ENCODE data around the gene ZNF22. TPM values are rescaled to one million over a fixed set of nuclear protein-coding genes. Genes with fewer than 3 reads are reported as not detected.

The ZNF22 gene
- total and polyA plus RNA-seq, 8 donors, result 12.6 to 21.8 (median 19.4) TPM

DNA sequence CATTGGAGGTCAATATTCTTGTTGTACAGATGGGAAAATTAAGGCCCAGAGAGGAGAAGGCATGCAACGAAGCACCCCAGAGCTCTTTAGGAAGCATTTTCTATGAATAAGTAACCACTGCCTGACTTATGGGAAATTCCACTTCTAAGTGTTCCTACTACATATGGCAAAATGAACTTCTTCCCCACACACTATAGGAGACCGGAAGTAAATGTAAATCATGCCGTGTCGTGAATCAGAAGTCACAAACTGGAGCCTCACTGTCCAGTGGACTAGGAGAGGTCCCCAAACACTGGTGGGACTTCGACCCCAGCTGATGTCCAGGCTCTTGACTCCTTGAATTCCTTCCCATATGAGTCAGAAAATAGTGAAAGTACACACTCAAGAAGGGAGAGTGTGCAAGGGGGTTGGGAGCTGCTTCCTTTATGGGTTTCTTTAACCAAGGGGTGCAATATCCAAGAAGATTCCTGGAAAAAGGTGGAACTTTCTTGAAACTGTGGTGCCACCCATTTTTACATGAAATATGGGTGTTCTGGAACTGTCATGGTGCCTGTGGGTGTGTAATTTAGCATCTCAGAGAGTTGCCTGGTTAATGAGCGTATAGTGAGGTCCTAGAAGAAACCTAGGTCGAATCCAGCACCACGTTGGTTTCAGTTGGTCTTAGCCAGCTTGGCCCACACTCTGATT, 34.5 kb upstream of the ZNF22 start:
- WGBS, 2 donors, result 76 to 81% methylated on average over 8 of the region's 8 CpGs
- DNase-seq, result peak in 1 of 6 donors; percentile 14
- Histone ChIP-seq H3K36me3 (peaks cover 0 to 10% (median 0%) of the 10 kb centered on the region in 3 donors), H3K4me3 (no peak overlapping the region), H3K27me3 (no peaks in the 10 kb centered on the region), H3K4me1 (peaks cover 4 to 37% (median 13%) of the 10 kb centered on the region in 3 donors), H3K27ac (peak overlapping the region in 2 of 4 donors; percentile 10 to 92), H3K9me3 (no peaks in the 10 kb centered on the region)
- ATAC-seq, result no peak
- TF ChIP-seq, protein P1, sequence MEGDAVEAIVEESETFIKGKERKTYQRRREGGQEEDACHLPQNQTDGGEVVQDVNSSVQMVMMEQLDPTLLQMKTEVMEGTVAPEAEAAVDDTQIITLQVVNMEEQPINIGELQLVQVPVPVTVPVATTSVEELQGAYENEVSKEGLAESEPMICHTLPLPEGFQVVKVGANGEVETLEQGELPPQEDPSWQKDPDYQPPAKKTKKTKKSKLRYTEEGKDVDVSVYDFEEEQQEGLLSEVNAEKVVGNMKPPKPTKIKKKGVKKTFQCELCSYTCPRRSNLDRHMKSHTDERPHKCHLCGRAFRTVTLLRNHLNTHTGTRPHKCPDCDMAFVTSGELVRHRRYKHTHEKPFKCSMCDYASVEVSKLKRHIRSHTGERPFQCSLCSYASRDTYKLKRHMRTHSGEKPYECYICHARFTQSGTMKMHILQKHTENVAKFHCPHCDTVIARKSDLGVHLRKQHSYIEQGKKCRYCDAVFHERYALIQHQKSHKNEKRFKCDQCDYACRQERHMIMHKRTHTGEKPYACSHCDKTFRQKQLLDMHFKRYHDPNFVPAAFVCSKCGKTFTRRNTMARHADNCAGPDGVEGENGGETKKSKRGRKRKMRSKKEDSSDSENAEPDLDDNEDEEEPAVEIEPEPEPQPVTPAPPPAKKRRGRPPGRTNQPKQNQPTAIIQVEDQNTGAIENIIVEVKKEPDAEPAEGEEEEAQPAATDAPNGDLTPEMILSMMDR (IDR thresholded peaks at IDR 0.05), result no peak
- intact Hi-C loops (cut with DNase I), result no loop called here
- no peak for FAIRE-seq

DNA sequence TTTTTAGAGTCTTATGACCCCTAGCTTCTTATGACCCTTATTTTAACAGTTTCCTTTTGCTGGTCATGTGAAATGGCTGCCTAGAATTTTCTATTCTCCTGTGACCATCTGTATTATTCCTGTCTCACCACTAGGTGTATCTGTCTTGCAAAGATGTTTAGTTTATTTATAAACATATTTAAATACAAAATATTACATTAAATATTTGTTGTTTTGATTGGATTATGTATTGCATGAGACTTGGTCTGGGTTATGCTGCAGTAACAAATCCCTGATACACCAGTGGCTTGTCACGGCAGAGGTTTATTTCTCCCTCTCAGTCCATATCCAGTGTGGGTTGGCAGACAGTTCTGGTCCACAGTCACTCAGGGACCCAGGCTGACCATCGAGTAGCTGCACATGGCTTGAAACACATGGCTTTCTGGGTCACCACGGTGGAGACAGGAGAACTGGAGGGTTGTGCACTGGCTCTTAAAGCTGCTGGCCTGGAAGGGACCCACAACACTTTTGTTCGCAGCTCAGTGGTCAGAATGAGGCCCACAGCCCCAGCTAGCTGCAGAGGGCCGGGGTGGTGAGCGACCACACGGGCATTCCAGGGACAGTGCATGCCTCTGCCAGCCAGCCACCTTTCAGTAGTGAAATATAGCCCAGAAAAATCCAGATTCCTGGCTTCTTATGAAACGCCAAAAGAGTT, 33.8 kb upstream of the ZNF22 start:
- WGBS, 2 donors, result 76 to 80% methylated on average over 8 of the region's 8 CpGs
- Histone ChIP-seq H3K4me3 (no peak overlapping the region), H3K27me3 (no peaks in the 10 kb centered on the region), H3K36me3 (peaks cover 0 to 15% (median 0%) of the 10 kb centered on the region in 3 donors), H3K27ac (peak overlapping the region in 2 of 4 donors; percentile 41 to 92), H3K9me3 (no peaks in the 10 kb centered on the region), H3K4me1 (peaks cover 4 to 37% (median 13%) of the 10 kb centered on the region in 3 donors)
- DNase-seq (peak in 1 of 6 donors; percentile 9), FAIRE-seq (no peak), ATAC-seq (no peak)
- intact Hi-C loops (cut with DNase I), result no loop called here
- TF ChIP-seq, protein P1 (IDR thresholded peaks at IDR 0.05), result peak in 1 of 4 donors; percentile 15

DNA sequence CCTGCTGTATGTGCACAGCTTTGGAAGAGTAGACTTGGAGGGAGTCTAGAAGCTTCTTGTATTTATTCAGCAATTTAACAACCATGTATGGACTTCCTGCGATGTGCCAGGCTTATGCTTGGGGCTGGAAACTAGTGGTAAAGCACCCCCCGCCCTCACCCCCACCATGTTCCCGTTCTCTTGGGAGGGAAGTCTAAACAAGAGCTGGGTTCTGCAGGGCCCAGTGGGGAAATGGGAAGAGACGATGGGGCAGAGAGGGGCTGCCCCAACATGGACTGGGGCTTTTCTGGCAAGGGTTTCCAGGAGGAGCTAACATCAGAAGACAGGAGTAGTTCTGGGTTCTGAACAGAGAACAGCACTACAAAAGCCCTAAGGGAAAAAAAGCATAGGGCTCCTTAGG, 33.1 kb upstream of the ZNF22 start:
- Histone ChIP-seq H3K4me1 (peaks cover 4 to 37% (median 13%) of the 10 kb centered on the region in 3 donors), H3K4me3 (no peak overlapping the region), H3K27ac (peak overlapping the region in 2 of 4 donors; percentile 41 to 92), H3K27me3 (no peaks in the 10 kb centered on the region), H3K36me3 (peaks cover 0 to 15% (median 0%) of the 10 kb centered on the region in 3 donors), H3K9me3 (no peaks in the 10 kb centered on the region)
- intact Hi-C loops (cut with DNase I), result no loop called here
- 84 to 88% methylated on average over 4 of the region's 4 CpGs for WGBS, 2 donors
- TF ChIP-seq, protein P1 (IDR thresholded peaks at IDR 0.05), result no peak
- ATAC-seq (no peak), FAIRE-seq (no peak), DNase-seq (peak in 1 of 6 donors; percentile 34)

DNA sequence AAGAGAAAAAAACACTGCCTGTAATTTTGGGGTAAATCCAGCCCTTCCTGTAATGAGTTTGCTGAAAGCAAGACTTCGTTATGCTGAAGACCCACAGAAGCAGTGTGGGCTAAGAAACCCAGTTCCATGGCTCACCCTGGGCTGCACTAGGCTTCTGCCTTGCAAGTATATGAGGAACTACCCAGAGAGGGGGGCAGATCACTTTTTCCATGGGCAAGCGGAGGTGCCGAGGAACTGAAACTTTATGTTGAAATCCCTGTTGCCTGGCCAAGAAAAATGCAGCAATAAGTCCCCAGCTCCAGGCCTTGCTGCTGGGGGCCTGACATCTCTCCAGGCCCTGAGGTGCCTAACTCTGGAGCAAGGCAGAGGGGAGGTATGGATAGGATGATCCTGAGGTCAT, 32.6 kb upstream of the ZNF22 start:
- H3K27me3 ChIP-seq, result no peaks in the 10 kb centered on the region
- peak overlapping the region in 2 of 4 donors; percentile 41 to 92 for H3K27ac ChIP-seq
- intact Hi-C loops (cut with DNase I), result no loop called here
- DNase-seq, result peak in 1 of 6 donors; percentile 57
- 62 to 68% methylated on average over 3 of the region's 3 CpGs for WGBS, 2 donors
- no peaks in the 10 kb centered on the region for H3K9me3 ChIP-seq
- peaks cover 0 to 15% (median 0%) of the 10 kb centered on the region in 3 donors for H3K36me3 ChIP-seq
- ATAC-seq, result peak in 2 of 4 donors; percentile 1 to 9
- TF ChIP-seq, protein P1 (IDR thresholded peaks at IDR 0.05), result no peak
- no peak overlapping the region for H3K4me3 ChIP-seq
- peaks cover 4 to 37% (median 13%) of the 10 kb centered on the region in 3 donors for H3K4me1 ChIP-seq
- FAIRE-seq, result no peak
